AG08396 (cell line): ENCODE results near the gene OSBPL10.
"Not testable (repeated sequence)": the region's sequence is repeated elsewhere in the genome, so short reads cannot be mapped to it uniquely, and the experiment has no call there.

Source experiments
- DNase-seq: peaks from one replicate; pipeline ENCODE4 v3.0.0; 2012; ENCODE audit warnings: low spot score, mixed read lengths

The OSBPL10 gene

GRCh38 chr3:31699309-31699953 lies 281.6 kb downstream of the OSBPL10 start:
- no peak for DNase-seq

- DNase-seq: no peak
These were observed 284.1 kb downstream of the OSBPL10 start for GRCh38 chr3:31696815-31697548.

GRCh38 chr3:31696009-31696297 lies 285.1 kb downstream of the OSBPL10 start:
- DNase-seq: no peak

- no peak for DNase-seq
These were observed 285.6 kb downstream of the OSBPL10 start for GRCh38 chr3:31695280-31696008.

- no peak for DNase-seq
These were observed 287.7 kb downstream of the OSBPL10 start for GRCh38 chr3:31693346-31693745.

- DNase-seq: no peak
These were observed 288.3 kb downstream of the OSBPL10 start for GRCh38 chr3:31692751-31693150.

GRCh38 chr3:31690771-31691170 lies 290.3 kb downstream of the OSBPL10 start:
- no peak for DNase-seq

GRCh38 chr3:31689523-31689922 lies 291.5 kb downstream of the OSBPL10 start:
- not testable (repeated sequence) for DNase-seq

- DNase-seq: no peak
These were observed 292.1 kb downstream of the OSBPL10 start for GRCh38 chr3:31688984-31689383.

GRCh38 chr3:31687020-31687802 lies 293.9 kb downstream of the OSBPL10 start:
- DNase-seq: no peak

- DNase-seq: no peak
These were observed 300.8 kb downstream of the OSBPL10 start for GRCh38 chr3:31680072-31680870.

- DNase-seq: no peak
These were observed 304.5 kb downstream of the OSBPL10 start for GRCh38 chr3:31676556-31676955.

GRCh38 chr3:31673950-31674349 lies 307.1 kb downstream of the OSBPL10 start:
- no peak for DNase-seq

GRCh38 chr3:31671976-31672375 lies 309.1 kb downstream of the OSBPL10 start:
- DNase-seq: no peak

GRCh38 chr3:31671451-31671850 lies 309.6 kb downstream of the OSBPL10 start:
- DNase-seq: no peak

- no peak for DNase-seq
These were observed 310.3 kb downstream of the OSBPL10 start for GRCh38 chr3:31670722-31671121.

- DNase-seq: no peak
These were observed 310.9 kb downstream of the OSBPL10 start for GRCh38 chr3:31670136-31670535.

GRCh38 chr3:31668242-31668641 lies 312.8 kb downstream of the OSBPL10 start:
- no peak for DNase-seq

GRCh38 chr3:31667582-31667981 lies 313.5 kb downstream of the OSBPL10 start:
- DNase-seq: no peak

GRCh38 chr3:31664031-31664430 lies 317.0 kb downstream of the OSBPL10 start:
- no peak for DNase-seq

GRCh38 chr3:31661993-31662670 lies 318.9 kb downstream of the OSBPL10 start:
- no peak for DNase-seq
